NCI-H1105 treated with DMSO at 0.1 percent for 48 hours (cell line): ENCODE results near the gene DIS3L2.
"Not testable (repeated sequence)": the region's sequence is repeated elsewhere in the genome, so short reads cannot be mapped to it uniquely, and the experiment has no call there.

Experiments used
- DNase-seq: peaks from one replicate; lab custom pipeline; 2025; lab: John Stamatoyannopoulos, UW

Gene DIS3L2

GRCh38 chr2:232321156-232321816, 359.8 kb downstream of the DIS3L2 start:
- DNase-seq = no peak

GRCh38 chr2:232321817-232322559, 360.5 kb downstream of the DIS3L2 start:
- DNase-seq = no peak

- DNase-seq = no peak
Measured at GRCh38 chr2:232322560-232323327, 361.2 kb downstream of the DIS3L2 start.

DNA sequence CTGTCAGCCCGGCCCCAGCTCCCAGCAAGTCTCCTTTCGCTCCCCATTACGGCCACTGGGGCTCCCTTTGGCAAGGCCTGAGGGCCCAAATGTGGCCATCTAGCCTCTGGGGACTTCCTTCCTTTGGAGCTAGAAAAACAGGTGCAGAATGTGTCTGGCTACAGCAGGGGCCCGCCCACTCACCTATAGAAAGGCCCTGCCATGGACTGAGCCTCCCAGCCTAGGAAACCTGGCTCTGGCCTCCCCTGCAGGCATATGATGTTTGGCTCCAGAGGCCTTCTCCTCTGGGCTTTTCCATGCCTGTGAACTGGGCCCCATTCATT, 361.8 kb downstream of the DIS3L2 start:
- DNase-seq = no peak

DNA sequence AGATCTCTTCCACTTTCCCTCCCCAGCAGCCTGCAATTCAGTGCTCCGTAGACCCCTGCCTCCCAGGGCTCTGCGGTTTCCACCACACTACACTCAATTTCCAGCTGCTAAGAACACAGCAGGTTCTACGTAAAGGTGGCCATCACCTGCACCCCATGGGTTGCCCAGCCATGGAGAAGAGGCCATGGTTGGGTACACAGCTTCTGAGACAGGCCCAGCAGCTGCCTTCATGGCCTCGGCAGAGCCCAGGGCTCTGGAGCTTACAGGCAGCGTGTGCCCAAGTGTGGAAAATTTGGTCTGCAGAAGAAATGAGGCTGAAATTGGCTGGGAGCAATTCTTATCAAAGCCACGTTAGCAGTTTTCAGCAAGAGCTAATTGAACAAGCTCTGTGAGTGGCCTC, 362.5 kb downstream of the DIS3L2 start:
- DNase-seq = not testable (repeated sequence)

DNA sequence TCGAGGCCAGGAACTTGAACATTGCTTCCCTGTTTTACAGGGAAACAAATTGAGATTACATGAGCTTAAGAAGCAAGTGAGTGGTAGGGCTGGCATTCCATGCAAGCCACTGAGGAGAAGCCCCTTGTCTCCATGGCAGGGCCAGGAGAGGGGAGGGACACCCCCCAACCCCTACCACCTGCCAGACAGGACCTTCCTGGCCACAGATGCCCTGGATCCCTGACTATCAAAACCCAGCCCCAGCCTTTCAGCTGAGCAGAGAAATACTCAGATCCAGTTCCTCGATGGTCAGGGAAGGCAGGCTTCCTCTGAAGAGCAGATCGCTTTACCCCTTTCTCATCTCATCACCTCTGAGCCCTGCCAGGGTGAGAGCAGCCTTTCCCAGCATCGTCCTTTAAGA, 363.3 kb downstream of the DIS3L2 start:
- no peak for DNase-seq

DNA sequence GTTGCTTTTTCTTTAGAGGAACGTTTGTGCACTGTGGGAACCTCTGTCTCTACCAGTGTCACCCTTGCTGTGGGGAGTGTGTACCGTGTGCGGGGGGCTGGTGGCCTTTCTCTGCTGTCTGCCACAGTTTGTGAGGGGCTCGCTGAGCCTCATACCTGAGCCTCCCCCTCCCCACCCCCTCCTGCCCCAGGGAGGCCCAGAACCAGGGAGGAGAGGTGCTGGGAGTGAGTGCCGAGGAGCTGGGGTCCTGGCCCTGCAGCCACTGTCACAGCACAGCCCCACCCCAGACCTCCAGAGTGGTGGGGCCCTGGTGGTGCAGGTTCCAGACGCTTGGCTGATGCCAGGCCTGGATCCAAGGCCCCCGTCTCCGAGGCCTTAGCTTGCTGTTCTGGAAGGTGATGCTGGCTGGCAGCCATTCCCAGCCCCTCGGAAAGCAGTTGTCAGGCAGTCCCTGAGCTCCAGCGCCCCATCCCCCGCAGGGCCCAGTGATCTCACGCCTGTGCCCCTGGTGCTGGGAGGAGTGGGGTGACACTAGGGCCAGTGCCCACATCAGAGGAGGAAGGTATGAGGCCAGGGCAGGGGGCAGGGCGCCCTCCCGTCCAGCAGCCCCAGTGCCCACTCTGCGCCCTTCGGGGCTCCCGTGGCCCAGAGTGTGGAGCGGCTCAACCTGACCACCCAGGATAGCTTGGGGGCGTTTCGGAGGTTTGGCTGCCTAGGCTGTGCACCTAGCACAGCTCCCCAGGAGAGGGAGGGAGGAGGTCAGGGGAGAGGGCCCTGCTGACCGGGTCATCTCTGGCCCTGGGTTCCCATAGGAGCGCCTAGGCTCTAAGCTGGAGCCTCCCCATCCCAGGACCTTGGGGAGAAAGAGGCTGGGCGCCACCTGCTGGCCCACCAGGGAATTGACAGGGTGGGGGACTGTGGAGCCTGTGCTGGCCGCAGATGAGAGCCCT, 364.1 kb downstream of the DIS3L2 start:
- DNase-seq = no peak

GRCh38 chr2:232326274-232327104, 365.0 kb downstream of the DIS3L2 start:
- DNase-seq = not testable (repeated sequence)

DNA sequence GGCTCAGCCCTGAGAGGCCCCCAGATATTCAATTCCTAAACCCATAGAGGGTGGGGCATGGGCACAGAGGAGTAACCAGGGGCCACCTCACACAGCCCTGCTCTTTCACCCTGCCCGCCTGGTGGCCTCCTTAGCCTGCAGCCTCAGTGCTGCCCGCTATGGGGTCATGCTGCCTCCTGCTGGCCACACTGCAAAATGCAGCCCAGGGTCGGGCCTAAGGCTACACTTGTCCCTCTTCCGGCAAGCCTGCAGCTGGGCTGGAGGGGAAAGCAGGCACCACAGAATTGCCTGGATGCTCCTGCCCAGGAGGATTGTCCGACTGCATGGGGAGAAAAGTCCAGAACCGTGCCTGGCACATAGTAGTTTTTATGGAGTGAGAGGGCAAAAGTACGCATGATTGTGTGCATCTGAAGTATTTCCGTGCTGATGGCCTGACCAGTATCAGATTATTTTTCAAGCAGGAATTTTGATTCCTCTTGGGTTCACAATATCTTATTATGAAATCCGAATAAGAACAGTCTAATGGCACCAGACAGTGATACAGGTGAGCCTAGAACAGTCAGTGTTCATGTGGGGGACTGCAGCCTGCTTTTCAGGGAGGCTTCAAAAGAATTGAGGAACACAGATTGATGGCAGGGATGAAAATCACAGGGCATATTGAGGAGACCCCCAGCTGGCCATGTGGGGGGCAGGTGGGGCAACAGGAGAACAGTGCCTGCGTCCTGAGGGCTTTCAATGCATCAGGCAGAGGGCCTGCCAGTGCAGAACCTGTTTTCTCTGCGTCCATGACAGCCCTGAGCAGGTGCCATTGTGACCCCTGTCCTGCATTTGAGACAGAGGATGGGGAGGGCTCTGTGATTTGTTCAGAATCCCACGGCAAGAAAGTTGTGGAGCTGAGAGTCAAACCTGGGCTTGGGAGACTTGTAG, 365.9 kb downstream of the DIS3L2 start:
- no peak for DNase-seq

GRCh38 chr2:232328032-232328422, 366.5 kb downstream of the DIS3L2 start:
- no peak for DNase-seq

GRCh38 chr2:232328516-232329460, 367.3 kb downstream of the DIS3L2 start:
- no peak for DNase-seq

DNA sequence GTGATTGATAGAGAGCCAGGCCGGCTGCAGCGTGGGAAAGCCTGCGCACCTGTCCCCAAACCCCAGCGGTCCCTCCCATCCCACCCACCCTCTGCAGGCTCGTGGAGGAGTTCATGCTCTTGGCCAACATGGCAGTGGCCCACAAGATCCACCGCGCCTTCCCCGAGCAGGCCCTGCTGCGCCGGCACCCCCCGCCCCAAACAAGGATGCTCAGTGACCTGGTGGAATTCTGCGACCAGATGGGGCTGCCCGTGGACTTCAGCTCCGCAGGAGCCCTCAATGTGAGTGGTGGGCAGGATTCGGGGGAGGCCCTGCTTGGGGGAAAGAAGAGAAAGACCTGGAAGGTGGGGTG, 368.2 kb downstream of the DIS3L2 start:
- DNase-seq = no peak

- no peak for DNase-seq
Measured at GRCh38 chr2:232330068-232330999, 368.8 kb downstream of the DIS3L2 start.

DNA sequence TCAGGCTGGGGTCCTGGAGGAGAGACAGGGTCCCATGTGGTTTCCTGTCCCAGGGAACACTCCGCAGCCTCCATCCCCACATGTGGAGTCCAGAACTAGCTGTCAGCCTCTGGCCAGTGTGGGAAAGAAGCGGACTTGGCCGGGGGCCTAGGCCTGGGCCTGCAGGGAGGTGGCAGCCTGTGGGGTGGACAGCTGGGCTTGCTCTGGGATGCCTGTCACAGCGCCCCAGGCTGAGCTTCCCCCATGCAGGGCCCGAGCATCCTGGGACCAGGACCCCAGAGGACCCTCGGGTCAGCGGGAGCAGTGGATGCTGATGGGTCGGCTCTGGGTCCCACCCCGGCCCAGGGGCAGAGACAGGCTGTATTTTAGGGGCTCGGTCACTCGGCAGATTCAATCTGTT, 369.5 kb downstream of the DIS3L2 start:
- DNase-seq = not testable (repeated sequence)

GRCh38 chr2:232331641-232332040, 370.1 kb downstream of the DIS3L2 start:
- DNase-seq = not testable (repeated sequence)

- DNase-seq = not testable (repeated sequence)
Measured at GRCh38 chr2:232332244-232332939, 370.9 kb downstream of the DIS3L2 start.

GRCh38 chr2:232332940-232333259, 371.4 kb downstream of the DIS3L2 start:
- DNase-seq = no peak
